ENCODE data around the gene CCDC148.

- TF ChIP-seq CTCF (conservative IDR thresholded peaks at IDR 0.05; ENCODE audit: low read depth in 2 of 2) (no peak), REST (IDR thresholded peaks at IDR 0.05; ENCODE audit: unreplicated experiment) (no peak), EZH2phosphoT487 (IDR thresholded peaks at IDR 0.05; ENCODE audit: unreplicated experiment) (no peak), POLR2AphosphoS5 (IDR thresholded peaks at IDR 0.05; ENCODE audit: low read depth) (no peak), JUNB (IDR thresholded peaks at IDR 0.05; ENCODE audit: unreplicated experiment) (no peak), CREB1 (CRISPR knock-in tag; IDR thresholded peaks at IDR 0.05; ENCODE audit: low read depth) (no peak), EZH2 (IDR thresholded peaks at IDR 0.05; ENCODE audit: low read depth, unreplicated experiment) (no peak), ZNF114 (CRISPR knock-in tag; IDR thresholded peaks at IDR 0.05) (no peak), ZNF331 (CRISPR knock-in tag; IDR thresholded peaks at IDR 0.05; ENCODE audit: low read depth) (no peak), ETS1 (IDR thresholded peaks at IDR 0.05) (no peak), STAT1 (IDR thresholded peaks at IDR 0.05; ENCODE audit: unreplicated experiment) (no peak)
These were observed 42.2 kb upstream of the CCDC148 start for GRCh38 chr2:158498749-158499136.

Measured in GM23338 (cell line).